Muscle layer of colon (tissue), 2 donors: ENCODE results near the gene GP1BB.
"Not testable (repeated sequence)": the region's sequence is repeated elsewhere in the genome, so short reads cannot be mapped to it uniquely, and the experiment has no call there.

Source experiments
- H3K27ac ChIP-seq: one replicate; pipeline ENCODE4 v1.7.0; 2013; ENCODE audit warnings: low read depth, mild to moderate bottlenecking, low read length, moderate library complexity
- H3K27me3 ChIP-seq, 2 donors: one replicate each; pipeline ENCODE4 v1.7.0; 2013; ENCODE audit warnings: low read length in 2 of 2, mild to moderate bottlenecking in 2 of 2; ENCODE audit not compliant: insufficient read depth in 2 of 2, control insufficient read depth in 1 of 2
- H3K36me3 ChIP-seq: one replicate; pipeline ENCODE4 v1.7.0; 2013; ENCODE audit warnings: mild to moderate bottlenecking, low read length; ENCODE audit not compliant: insufficient read depth
- H3K4me1 ChIP-seq: one replicate; pipeline ENCODE4 v1.7.0; 2013; ENCODE audit warnings: mild to moderate bottlenecking, low read length; ENCODE audit not compliant: insufficient read depth
- H3K4me3 ChIP-seq, 2 donors: one replicate each; pipeline ENCODE4 v1.7.0; 2013; ENCODE audit warnings: low read length in 2 of 2, low read depth in 1 of 2, mild to moderate bottlenecking in 1 of 2, moderate library complexity in 1 of 2
- H3K9ac ChIP-seq: one replicate; pipeline ENCODE4 v1.7.0; 2013; ENCODE audit warnings: low read length
- H3K9me3 ChIP-seq: one replicate; pipeline ENCODE4 v1.7.0; 2013; ENCODE audit warnings: mild to moderate bottlenecking, low read length
- donor health status: abdominal sarcoma.
- donor health status: Adenocarcinoma of cecum.

GP1BB gene

DNA sequence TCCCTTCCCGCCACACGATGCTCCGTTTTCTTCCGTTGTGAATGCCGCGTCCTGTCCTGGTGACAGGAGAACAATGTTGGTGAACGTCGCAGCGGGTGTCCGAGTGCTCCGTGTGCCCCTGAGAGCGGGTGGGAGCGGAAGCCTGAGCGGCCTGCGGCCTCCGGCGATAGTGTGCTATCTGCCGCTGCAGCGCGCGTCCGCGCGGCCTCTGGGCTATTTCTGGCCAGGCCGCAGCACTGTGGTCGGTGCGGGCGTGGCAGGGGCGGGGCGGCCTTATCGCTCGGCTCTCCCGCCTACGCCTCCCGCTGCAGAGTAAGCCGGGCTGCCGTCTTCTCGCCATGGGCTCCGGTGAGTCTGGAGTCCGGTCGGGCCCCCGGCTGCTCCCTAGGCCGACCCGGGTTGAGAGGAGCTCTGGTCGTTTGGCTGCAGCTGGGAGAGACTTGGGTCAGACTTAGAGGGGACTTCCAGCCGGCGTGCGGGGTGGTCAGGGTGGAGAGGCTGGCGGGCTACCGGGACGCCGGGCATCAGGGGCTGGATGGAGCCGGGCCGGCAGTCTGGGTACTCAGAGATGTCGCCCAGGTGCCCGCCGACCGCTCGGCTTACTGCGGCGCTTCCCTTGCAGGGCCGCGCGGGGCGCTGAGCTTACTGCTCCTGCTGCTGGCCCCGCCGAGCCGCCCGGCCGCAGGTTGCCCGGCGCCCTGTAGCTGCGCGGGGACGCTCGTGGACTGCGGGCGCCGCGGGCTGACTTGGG lies at the start of gene GP1BB:
Gene GP1BB (plus strand): TSS at position 308 of the 751 bp plus-strand sequence. CDS start 31 bp downstream, at position 339.
- Histone ChIP-seq H3K27ac (no peak within 1 kb of the TSS), H3K27me3 (peaks cover 0 to 32% of the 10 kb centered on the region in 2 donors), H3K36me3 (no peaks in the 10 kb centered on the region), H3K4me1 (peaks cover 6% of the 10 kb centered on the region), H3K9ac (no peak within 1 kb of the TSS), H3K4me3 (no peak within 1 kb of the TSS), H3K9me3 (no peaks in the 10 kb centered on the region)

DNA sequence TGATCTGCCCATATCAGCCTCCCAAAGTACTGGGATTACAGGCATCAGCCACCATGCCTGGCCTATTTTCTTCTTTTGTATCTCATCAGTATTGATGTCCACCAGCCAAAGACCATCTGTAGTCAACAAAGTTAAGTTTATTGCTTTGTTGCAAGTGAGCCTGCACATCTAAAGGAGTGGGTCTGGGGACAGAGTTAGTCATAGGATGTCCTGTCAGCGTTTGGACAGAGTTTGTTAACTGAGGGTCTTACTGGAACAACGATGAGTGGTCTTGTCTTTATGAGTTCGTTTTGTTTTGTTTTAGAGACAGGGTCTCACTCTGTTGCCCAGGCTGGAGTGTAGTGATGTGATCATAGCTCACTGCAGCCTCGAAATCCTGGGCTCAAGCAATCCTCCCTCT lies 49.7 kb upstream of the GP1BB start:
- no peak overlapping the region for H3K4me3 ChIP-seq
- H3K9ac ChIP-seq, result no peak overlapping the region
- H3K9me3 ChIP-seq, result no peaks in the 10 kb centered on the region
- H3K4me1 ChIP-seq, result no peaks in the 10 kb centered on the region
- no peak overlapping the region for H3K27ac ChIP-seq
- no peaks in the 10 kb centered on the region for H3K36me3 ChIP-seq
- no peaks in the 10 kb centered on the region for H3K27me3 ChIP-seq

DNA sequence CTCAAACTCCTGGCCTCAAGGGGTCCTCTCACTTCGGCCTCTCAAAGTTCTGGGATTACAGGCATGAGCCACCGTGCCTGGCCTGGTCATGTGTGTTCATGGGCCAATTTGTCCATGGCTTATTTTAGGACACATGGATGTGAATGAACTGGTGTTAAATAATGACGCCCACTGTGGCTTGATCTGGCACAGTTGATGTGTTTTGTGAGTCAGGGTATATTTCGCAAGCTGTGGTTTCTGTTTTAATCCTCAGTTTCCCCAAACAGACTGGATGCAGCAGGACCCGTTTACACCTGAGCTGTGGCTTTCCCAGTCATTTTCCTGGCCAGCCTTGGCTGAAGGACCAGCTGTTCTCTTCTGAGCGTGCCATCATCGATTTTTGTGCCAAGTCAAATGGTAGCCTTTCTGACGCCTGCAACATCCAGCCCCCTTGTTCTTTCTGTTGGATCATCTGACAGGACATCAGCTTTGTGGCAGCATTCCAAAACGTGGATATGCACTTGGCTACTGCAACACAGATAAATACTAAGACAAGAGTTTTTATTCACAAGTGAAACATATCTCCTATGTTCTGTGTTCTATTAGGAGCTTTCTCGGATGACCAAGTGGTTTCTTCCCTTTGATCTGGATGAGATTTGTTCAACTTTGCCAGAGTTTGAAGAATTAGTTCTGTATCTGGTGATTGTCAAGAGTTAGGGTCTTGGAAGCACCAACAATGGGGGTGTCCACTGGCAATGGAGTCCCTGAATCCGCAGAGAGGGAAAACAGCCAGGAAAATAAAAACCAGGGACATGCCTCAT lies 49.0 kb upstream of the GP1BB start:
- Histone ChIP-seq H3K9ac (no peak overlapping the region), H3K4me1 (no peaks in the 10 kb centered on the region), H3K36me3 (no peaks in the 10 kb centered on the region), H3K27ac (no peak overlapping the region), H3K9me3 (no peaks in the 10 kb centered on the region), H3K27me3 (no peaks in the 10 kb centered on the region), H3K4me3 (no peak overlapping the region)

DNA sequence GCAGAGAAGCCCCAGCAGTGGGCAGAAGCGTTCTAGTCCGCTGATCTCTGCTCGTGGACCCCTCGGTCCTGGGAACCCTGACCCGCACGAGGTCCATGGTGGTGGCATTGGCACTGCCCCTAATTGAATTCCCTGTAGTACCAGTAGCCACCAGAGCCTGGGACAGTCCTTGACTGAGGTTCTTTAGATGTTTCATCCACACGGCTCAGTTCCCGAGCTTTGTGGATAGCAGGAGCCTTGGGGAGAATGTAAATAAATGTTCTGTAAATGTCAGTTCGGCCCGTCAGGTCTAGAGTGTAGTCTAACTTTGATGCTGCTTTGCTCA lies 48.4 kb upstream of the GP1BB start:
- Histone ChIP-seq H3K27ac (no peak overlapping the region), H3K36me3 (no peaks in the 10 kb centered on the region), H3K9ac (no peak overlapping the region), H3K9me3 (no peaks in the 10 kb centered on the region), H3K4me3 (no peak overlapping the region), H3K4me1 (peaks cover 3% of the 10 kb centered on the region), H3K27me3 (peaks cover 0 to 6% of the 10 kb centered on the region in 2 donors)

DNA sequence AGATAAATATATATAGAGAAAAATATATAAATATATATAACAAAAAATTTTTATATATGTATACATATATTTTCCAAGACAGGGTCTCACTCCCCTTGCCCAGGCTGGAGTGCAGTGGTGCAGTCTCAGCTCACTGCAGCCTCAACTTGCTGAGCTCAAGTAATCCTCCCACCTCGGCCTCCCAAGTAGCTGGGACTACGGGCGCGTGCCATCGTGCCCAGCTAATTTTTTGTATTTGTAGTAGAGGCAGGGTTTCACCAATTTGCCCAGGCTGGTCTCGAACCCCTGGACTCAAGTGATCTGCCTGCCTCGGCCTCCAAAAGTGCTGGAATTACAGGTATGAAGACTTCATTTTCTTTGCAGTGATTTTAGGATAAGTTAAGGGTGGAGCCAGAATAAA lies 47.9 kb upstream of the GP1BB start:
- Histone ChIP-seq H3K27ac (no peak overlapping the region), H3K4me1 (peaks cover 4% of the 10 kb centered on the region)

DNA sequence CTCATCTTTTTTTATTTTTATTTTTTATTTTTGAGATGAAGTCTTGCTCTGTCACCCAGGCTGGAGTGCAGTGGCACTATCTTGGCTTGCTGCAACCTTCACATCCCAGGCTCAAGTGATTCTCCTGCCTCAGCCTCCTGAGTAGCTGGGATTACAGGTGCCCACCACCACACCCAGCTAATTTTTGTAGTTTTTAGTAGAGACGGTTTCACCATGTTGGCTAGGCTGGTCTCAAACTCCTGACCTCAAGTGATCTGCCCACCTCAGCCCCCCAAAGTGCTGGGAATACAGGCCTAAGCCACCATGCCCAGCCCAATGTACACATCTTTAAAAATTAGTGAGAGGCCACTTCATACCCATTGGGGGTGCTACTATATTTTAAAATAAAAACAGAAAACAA lies 46.9 kb upstream of the GP1BB start:
- not testable (repeated sequence) for H3K36me3 ChIP-seq

More for the DNA sequence above, 47.9 kb upstream of the GP1BB start:
- Histone ChIP-seq H3K9ac (no peak overlapping the region), H3K36me3 (no peaks in the 10 kb centered on the region), H3K4me3 (no peak overlapping the region), H3K27me3 (peaks cover 0 to 11% of the 10 kb centered on the region in 2 donors), H3K9me3 (no peaks in the 10 kb centered on the region)

DNA sequence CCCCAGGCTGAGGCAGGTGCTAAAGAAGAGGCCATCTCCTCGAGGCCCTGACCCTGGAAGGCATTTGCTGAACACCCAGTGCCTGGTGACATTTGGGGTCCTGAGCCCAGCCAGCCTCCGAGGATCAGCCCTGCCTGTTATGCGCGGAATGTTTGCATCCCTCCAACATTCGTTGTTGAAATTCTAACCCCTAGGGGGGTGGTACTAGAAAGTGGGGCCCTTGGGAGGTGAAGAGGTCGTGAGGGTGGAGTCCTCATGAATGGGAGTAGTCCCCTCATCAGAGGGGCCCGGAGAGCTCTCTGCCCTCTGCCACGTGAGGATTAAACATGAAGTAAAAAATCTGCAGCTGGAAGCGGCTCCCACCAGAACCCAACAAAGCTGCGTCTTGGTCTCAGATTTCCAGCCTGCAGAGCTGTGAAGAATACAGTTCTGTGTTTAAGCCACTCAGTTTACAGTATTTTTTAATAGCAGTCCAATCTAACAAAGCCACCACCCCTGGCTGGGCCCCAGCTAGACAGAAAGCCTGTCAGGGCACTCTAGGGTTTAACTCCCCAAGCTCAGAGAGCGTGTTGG lies 44.3 kb upstream of the GP1BB start:
- no peaks in the 10 kb centered on the region for H3K36me3 ChIP-seq
- no peaks in the 10 kb centered on the region for H3K9me3 ChIP-seq
- peaks cover 4% of the 10 kb centered on the region for H3K4me1 ChIP-seq
- H3K4me3 ChIP-seq, result no peak overlapping the region
- peaks cover 0 to 12% of the 10 kb centered on the region in 2 donors for H3K27me3 ChIP-seq
- no peak overlapping the region for H3K9ac ChIP-seq
- H3K27ac ChIP-seq, result no peak overlapping the region

More for the DNA sequence above, 46.9 kb upstream of the GP1BB start:
- H3K27ac ChIP-seq, H3K4me1 ChIP-seq, H3K4me3 ChIP-seq, H3K9me3 ChIP-seq, H3K9ac ChIP-seq: not testable (repeated sequence)
- peaks cover 0 to 12% of the 10 kb centered on the region in 2 donors for H3K27me3 ChIP-seq

DNA sequence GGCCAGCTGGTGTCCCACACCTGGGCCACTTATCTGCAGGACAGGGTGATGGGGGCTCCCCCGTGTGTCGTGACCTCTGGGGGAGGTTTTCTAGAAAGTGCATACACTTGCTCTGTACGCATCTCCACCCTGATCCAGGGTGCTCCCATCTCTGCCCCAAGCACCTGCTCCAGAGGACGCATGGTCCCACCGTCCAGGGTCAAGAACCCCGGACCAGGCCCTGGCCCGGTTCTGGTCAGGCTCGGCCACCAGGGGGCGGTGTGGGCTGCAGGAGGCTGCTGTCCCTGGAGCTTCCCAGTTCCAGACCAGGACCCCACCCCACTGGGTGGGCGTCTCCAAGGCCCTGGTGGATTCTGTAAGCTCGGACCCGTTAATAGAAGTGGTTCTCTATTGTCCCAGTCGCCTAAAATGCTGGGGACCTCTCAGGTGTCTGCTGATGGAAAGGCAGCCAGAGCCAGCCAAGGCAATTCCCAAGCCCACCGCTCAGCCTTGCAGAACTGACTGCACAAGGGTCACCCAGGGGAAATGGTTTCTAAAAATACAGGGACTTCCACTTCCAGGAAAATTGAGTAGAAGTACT lies 43.7 kb upstream of the GP1BB start:
- Histone ChIP-seq H3K4me3 (no peak overlapping the region), H3K27me3 (peaks cover 0 to 12% of the 10 kb centered on the region in 2 donors), H3K9ac (no peak overlapping the region), H3K4me1 (peaks cover 4% of the 10 kb centered on the region), H3K27ac (no peak overlapping the region), H3K9me3 (no peaks in the 10 kb centered on the region), H3K36me3 (no peaks in the 10 kb centered on the region)

DNA sequence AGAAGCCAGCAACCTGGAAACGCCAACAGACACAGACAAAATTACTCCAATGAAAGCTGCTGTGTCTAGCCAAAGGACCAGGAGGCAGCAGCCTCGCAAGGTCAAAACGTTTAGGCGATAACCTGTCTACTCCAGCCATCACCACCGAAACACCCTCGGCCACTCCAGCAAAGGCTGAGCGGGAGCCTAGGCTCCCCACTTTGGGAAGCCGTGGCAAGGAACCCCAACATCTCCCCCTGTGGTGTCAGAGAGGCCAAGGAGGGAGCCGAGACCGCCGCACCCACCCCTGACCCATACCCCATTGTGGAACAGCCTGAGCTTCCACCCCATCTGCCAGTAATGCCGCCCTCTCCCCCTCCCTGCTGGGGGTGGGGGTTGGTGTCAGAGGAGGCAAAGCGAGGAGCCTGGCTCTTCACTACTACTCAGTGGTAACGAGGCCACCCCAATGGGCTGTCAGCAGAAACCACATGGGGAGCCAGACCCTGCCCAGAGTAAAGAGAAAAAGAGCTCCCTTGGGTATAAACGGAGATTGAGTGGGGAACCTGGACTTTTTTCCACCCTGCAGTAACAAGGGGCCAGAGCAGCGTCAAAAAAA lies 43.0 kb upstream of the GP1BB start:
- Histone ChIP-seq H3K9me3 (no peaks in the 10 kb centered on the region), H3K4me1 (peaks cover 4% of the 10 kb centered on the region), H3K9ac (no peak overlapping the region), H3K36me3 (no peaks in the 10 kb centered on the region), H3K27ac (no peak overlapping the region), H3K27me3 (peaks cover 0 to 12% of the 10 kb centered on the region in 2 donors), H3K4me3 (no peak overlapping the region)

DNA sequence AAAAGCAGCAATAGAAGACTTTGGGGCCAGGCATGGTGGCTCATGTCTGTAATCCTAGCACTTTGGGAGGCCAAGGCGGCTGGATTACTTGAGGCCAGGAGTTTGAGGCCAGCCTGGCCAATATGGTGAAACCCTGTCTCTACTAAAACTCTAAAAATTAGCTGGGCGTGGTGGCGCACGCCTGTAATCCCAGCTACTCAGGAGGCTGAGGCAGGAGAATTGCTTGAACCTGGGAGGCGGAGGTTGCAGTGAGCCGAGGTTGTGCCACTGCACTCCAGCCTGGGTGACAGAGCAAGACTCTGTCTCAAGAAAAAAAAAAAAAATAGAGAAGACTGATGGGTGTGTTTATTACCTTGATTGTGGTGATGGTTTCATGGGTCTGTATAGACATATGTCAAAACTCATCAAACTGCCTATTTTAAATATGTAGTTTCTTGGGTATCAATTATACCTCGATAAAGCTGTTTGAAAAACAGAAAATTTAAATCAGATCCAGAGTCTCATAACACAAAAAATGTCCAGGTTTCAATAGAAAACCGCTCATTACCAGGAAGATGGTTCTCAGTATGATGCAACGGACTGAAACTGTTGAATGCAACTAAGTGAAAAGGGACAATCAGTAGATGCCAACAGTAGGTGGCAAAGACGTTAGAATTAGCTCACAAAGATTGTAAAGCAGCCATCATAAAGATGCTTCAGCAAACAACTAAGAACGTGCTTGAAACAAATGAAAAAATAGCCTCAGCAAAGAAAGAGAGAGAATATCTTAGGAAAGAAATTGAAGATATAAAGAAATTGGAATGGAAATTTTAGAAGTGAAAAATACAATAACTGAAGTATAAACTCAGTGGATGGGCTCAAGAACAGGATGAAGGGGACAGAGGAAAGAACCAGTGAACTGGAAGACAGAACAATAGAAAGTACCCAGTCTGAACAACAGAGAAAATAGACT lies 42.2 kb upstream of the GP1BB start:
- H3K27ac ChIP-seq, result no peak overlapping the region
- no peaks in the 10 kb centered on the region for H3K9me3 ChIP-seq

More for the DNA sequence above, 42.2 kb upstream of the GP1BB start:
- Histone ChIP-seq H3K27me3 (peaks cover 0 to 12% of the 10 kb centered on the region in 2 donors), H3K36me3 (no peaks in the 10 kb centered on the region), H3K4me3 (no peak overlapping the region), H3K9ac (no peak overlapping the region), H3K4me1 (peaks cover 4% of the 10 kb centered on the region)
